Measurements from ENCODE around the gene NAGLU. TPM values are rescaled to one million over a fixed set of nuclear protein-coding genes. Genes with fewer than 3 reads are reported as not detected.
"Not testable (repeated sequence)": the region's sequence is repeated elsewhere in the genome, so short reads cannot be mapped to it uniquely, and the experiment has no call there.

The NAGLU gene
- polyA plus RNA-seq, 1 of the 3 experiments (the other 2 are of a cell fraction), result 33.9 TPM

DNA sequence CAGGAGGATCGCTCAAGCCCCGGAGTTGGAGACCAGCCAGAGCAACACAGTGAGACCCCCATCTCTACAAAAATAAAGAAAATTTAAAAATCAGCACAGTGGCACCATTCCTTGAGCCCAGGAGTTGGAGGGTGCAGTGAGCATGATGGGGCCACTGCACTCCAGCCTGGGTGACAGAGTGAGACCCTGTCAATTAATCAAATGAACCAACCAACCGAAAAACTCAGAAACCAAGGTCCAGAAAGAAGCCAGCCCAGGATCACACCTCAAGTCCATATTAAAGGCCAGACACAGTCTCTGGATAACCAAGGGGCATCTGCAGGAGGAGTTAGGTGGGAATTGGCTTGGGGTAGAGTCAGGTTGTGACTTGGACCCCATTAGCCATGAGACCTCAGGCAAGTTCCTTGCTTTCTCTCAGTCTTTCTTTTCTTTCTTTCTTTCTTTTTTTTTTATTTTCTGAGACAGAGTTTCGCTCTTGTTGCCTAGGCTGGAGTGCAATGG lies 19.1 kb downstream of the NAGLU start:
- Histone ChIP-seq H3K9me2 (no peaks in the 10 kb centered on the region), H3K4me1 (ENCODE audit: control insufficient read depth in 1 of 2, insufficient read depth in 2 of 2, low read depth in 1 of 2, low read length in 1 of 2) (peaks cover 2 to 20% of the 10 kb centered on the region in 2 experiments; a peak in 1 of 4 replicates), H3F3A (replicated peaks; ENCODE audit: insufficient read depth) (peaks cover 14% of the 10 kb centered on the region), H3K27ac (ENCODE audit: low read depth in 2 of 2, low read length in 1 of 2) (peak overlapping the region; percentile 69 to 74; a peak in 3 of 4 replicates), H3K9me3 (no peaks in the 10 kb centered on the region), H3K27me3 (ENCODE audit: insufficient read depth) (no peaks in the 10 kb centered on the region), H3K36me3 (replicated peaks in 1 of 2; ENCODE audit: control insufficient read depth in 1 of 2, insufficient read depth in 2 of 2, low read length in 1 of 2) (peaks cover 0 to 3% of the 10 kb centered on the region in 2 experiments), H4K20me1 (ENCODE audit: insufficient read depth) (no peaks in the 10 kb centered on the region), H3K9ac (peak overlapping the region; percentile 87), H3K4me3 (ENCODE audit: low read depth in 2 of 2, low read length in 1 of 2) (peak overlapping the region; percentile 79 to 89), H2AFZ (ENCODE audit: low read depth) (peak overlapping the region; percentile 72), H3K79me2 (ENCODE audit: insufficient read depth) (peaks cover 47% of the 10 kb centered on the region), H3K4me2 (peak overlapping the region; percentile 97)
- no peak for TF ChIP-seq FOXJ3 (CRISPR knock-in tag; IDR thresholded peaks at IDR 0.05)
- ChIA-PET POLR2A (interaction anchor here (0.8 to 2.3 kb wide), 3 partner anchors 18 to 443 kb away, joined by 4 to 17 read pairs (median 4); partner anchors contain the start of genes NAGLU and PSMC3IP), CTCF (interaction anchor here (0.7 to 2.5 kb wide), 7 partner anchors 12 to 243 kb away, joined by 3 to 8 read pairs (median 4); partner anchors contain the start of gene PSMC3IP)
- no peak for DNase-seq
- WGBS (ENCODE audit: low lambda C conversion rate), result 25% methylated on average over 4 of the region's 4 CpGs

DNA sequence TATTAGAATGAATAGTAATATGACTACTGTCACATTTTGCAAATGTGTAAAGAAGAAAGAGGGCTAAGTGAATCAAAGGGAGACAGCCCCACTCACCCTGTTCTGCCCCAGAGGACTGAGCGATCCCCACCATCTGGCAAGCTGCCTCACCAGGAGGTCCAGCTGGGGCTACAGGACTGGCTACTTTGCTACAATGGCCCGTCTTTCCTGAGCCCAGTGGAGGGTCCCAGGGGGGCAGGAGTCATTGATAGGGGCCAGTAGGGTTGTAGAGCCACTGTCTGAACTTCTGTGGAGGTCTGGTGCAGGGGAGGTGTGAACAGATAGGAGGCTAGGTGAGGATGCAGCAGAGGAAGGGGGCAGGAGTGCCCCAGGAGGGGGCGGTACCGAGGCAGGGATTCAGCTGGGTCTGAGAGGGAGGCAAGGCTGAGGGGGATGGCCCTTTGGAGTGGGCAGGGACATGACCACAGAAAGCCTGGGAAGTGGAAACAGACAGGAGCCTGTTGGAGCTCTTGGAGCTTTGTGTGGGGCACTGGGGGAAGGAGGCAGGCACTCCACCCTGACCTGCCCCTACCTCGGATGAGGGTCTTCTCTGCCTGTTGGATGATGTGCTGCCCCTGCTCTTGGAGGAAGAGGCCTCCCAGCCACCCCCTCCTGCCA lies 20.0 kb downstream of the NAGLU start:
- H3K27me3 ChIP-seq (ENCODE audit: insufficient read depth); H3K9me3 ChIP-seq; H3K27ac ChIP-seq (ENCODE audit: low read depth in 2 of 2, low read length in 1 of 2); H3K36me3 ChIP-seq (replicated peaks in 1 of 2; ENCODE audit: control insufficient read depth in 1 of 2, insufficient read depth in 2 of 2, low read length in 1 of 2); H3K4me3 ChIP-seq (ENCODE audit: low read depth in 2 of 2, low read length in 1 of 2); POLR2A ChIA-PET; DNase-seq; H4K20me1 ChIP-seq (ENCODE audit: insufficient read depth); H2AFZ ChIP-seq (ENCODE audit: low read depth); H3K9me2 ChIP-seq: not testable (repeated sequence)
- peak overlapping the region; percentile 87; the same call in 1 of the 2 replicates for H3K9ac ChIP-seq
- H3K4me1 ChIP-seq (ENCODE audit: control insufficient read depth in 1 of 2, insufficient read depth in 2 of 2, low read depth in 1 of 2, low read length in 1 of 2), result peaks cover 2 to 20% of the 10 kb centered on the region in 2 experiments; a peak in 1 of 4 replicates
- H3K4me2 ChIP-seq, result peak overlapping the region; percentile 97; the same call in 1 of the 2 replicates
- H3K79me2 ChIP-seq (ENCODE audit: insufficient read depth), result peaks cover 49% of the 10 kb centered on the region
- CTCF ChIA-PET, result interaction anchor here (1.1 kb wide), 1 partner anchor 30 kb away, joined by 3 read pairs; no protein-coding TSS in a partner anchor
- peaks cover 21% of the 10 kb centered on the region for H3F3A ChIP-seq (replicated peaks; ENCODE audit: insufficient read depth)
- WGBS (ENCODE audit: low lambda C conversion rate), result 68% methylated on average over 4 of the region's 5 CpGs

DNA sequence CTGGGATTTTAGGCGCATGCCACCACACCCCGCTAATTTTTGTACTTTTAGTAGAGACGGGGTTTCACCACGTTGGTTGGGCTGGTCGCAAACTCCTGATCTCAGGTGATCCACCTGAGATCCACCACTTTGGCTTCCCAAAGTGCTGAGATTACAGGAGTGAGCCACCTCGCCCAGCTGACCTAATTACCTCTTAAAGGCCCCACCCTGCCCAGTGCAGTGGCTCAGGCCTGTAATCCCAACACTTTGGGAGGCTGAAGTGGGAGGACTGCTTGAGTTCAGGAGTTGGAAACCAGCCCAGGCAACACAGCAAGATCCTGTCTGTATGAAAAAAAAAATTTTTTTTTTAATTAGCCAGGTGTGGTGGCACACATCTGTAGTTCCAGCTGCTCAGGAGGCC lies 23.0 kb downstream of the NAGLU start:
- Histone ChIP-seq H3F3A (replicated peaks; ENCODE audit: insufficient read depth) (peaks cover 20% of the 10 kb centered on the region), H3K27me3 (ENCODE audit: insufficient read depth) (no peaks in the 10 kb centered on the region), H4K20me1 (ENCODE audit: insufficient read depth) (no peaks in the 10 kb centered on the region), H2AFZ (ENCODE audit: low read depth) (no peak overlapping the region), H3K36me3 (replicated peaks in 1 of 2; ENCODE audit: control insufficient read depth in 1 of 2, insufficient read depth in 2 of 2, low read length in 1 of 2) (peaks cover 0 to 7% of the 10 kb centered on the region in 2 experiments), H3K79me2 (ENCODE audit: insufficient read depth) (peaks cover 55% of the 10 kb centered on the region), H3K27ac (ENCODE audit: low read depth in 2 of 2, low read length in 1 of 2) (no peak overlapping the region), H3K9me2 (no peaks in the 10 kb centered on the region), H3K4me1 (ENCODE audit: control insufficient read depth in 1 of 2, insufficient read depth in 2 of 2, low read depth in 1 of 2, low read length in 1 of 2) (peaks cover 0 to 26% of the 10 kb centered on the region in 2 experiments; a peak in 2 of 4 replicates), H3K9me3 (no peaks in the 10 kb centered on the region), H3K4me3 (ENCODE audit: low read depth in 2 of 2, low read length in 1 of 2) (no peak overlapping the region), H3K9ac (no peak overlapping the region), H3K4me2 (no peak overlapping the region)
- POLR2A ChIA-PET, result no interaction called here
- WGBS (ENCODE audit: low lambda C conversion rate), result 94% methylated on average over 6 of the region's 6 CpGs
- DNase-seq, result no peak
- CTCF ChIA-PET, result interaction anchor here (0.8 to 1.8 kb wide), 2 partner anchors 18 to 120 kb away, joined by 3 to 5 read pairs; partner anchors contain the start of gene PSMC3IP
- no peak for TF ChIP-seq SIN3A (IDR thresholded peaks at IDR 0.05; ENCODE audit: borderline replicate concordance, low read depth, low read length)
- TF ChIP-seq, protein P1, sequence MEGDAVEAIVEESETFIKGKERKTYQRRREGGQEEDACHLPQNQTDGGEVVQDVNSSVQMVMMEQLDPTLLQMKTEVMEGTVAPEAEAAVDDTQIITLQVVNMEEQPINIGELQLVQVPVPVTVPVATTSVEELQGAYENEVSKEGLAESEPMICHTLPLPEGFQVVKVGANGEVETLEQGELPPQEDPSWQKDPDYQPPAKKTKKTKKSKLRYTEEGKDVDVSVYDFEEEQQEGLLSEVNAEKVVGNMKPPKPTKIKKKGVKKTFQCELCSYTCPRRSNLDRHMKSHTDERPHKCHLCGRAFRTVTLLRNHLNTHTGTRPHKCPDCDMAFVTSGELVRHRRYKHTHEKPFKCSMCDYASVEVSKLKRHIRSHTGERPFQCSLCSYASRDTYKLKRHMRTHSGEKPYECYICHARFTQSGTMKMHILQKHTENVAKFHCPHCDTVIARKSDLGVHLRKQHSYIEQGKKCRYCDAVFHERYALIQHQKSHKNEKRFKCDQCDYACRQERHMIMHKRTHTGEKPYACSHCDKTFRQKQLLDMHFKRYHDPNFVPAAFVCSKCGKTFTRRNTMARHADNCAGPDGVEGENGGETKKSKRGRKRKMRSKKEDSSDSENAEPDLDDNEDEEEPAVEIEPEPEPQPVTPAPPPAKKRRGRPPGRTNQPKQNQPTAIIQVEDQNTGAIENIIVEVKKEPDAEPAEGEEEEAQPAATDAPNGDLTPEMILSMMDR (IDR thresholded peaks at IDR 0.05), result no peak
- no peak for TF ChIP-seq FOXJ3 (CRISPR knock-in tag; IDR thresholded peaks at IDR 0.05)
- TF ChIP-seq RAD21 (IDR thresholded peaks at IDR 0.05; ENCODE audit: low read length), result no peak
- no peak for TF ChIP-seq ELF1 (IDR thresholded peaks at IDR 0.05)
- TF ChIP-seq NFIC (IDR thresholded peaks at IDR 0.05; ENCODE audit: borderline replicate concordance), result no peak
- TF ChIP-seq TAF1 (IDR thresholded peaks at IDR 0.05; ENCODE audit: borderline replicate concordance, low read depth, low read length), result no peak
- TF ChIP-seq YY1 (IDR thresholded peaks at IDR 0.05; ENCODE audit: low read depth), result no peak
- no peak for TF ChIP-seq RCOR1 (IDR thresholded peaks at IDR 0.05; ENCODE audit: low read length)
